IMR-90 (cell line): ENCODE data around the gene ACACB. TPM values are rescaled to one million over a fixed set of nuclear protein-coding genes. Genes with fewer than 3 reads are reported as not detected.

Source experiments
- ATAC-seq: fragments of 200-7000 bp; cut with Tn5 transposase; 2 replicates; pipeline ENCODE4 v1.9.1; 2020; ENCODE audit warnings: low read depth, mild to moderate bottlenecking, moderate library complexity
- BruUV-seq: library from RNA; stranded (reverse); fragments of 400-500 nt; replicated peaks from 2 replicates; lab custom pipeline; 2021; lab: Mats Ljungman, UMichigan
- CTCF ChIA-PET: fragments of 300-600 bp; formaldehyde crosslinking; extraction: SDS; loops from one replicate; lab custom pipeline; 2021; ENCODE audit warnings: antibody characterized with exemption; lab: Yijun Ruan, JAX
- POLR2A ChIA-PET: fragments of 300-600 bp; sonication (Branson Sonifier 250); formaldehyde crosslinking; loops from one replicate; lab custom pipeline; 2022; ENCODE audit warnings: antibody characterized with exemption; ENCODE audit not compliant: unreplicated experiment; lab: Charles Lee
- DNase-seq: peaks from one replicate; pipeline ENCODE4 v3.0.0; 2013
- H2AFZ ChIP-seq: replicated peaks from 2 replicates; pipeline ENCODE3; 2013; ENCODE audit warnings: low read length, mild to moderate bottlenecking; ENCODE audit not compliant: poor library complexity
- H2AK5ac ChIP-seq: 2 replicates; pipeline ENCODE4 v1.6.1; 2013; ENCODE audit warnings: low read depth, low read length, inconsistent platforms
- H2AK9ac ChIP-seq: replicated peaks from 2 replicates; pipeline ENCODE3; 2013; ENCODE audit warnings: mild to moderate bottlenecking, low read depth, low read length, moderate library complexity; ENCODE audit not compliant: poor library complexity
- H2BK120ac ChIP-seq: 2 replicates; pipeline ENCODE4 v1.6.1; 2013; ENCODE audit warnings: low read depth, low read length, inconsistent platforms
- H2BK15ac ChIP-seq: 3 replicates; pipeline ENCODE4 v1.6.1; 2013; ENCODE audit warnings: low read depth, low read length, inconsistent platforms
- H2BK20ac ChIP-seq: 2 replicates; pipeline ENCODE4 v1.6.1; 2013; ENCODE audit warnings: low read depth, mild to moderate bottlenecking, inconsistent platforms, low read length, moderate library complexity
- H2BK5ac ChIP-seq: 2 replicates; pipeline ENCODE4 v1.6.1; 2013; ENCODE audit warnings: mild to moderate bottlenecking, low read depth, low read length, inconsistent platforms; ENCODE audit not compliant: poor library complexity, severe bottlenecking
- H3K14ac ChIP-seq: replicated peaks from 2 replicates; pipeline ENCODE4 v1.6.1; 2013; ENCODE audit warnings: low read depth, low read length, inconsistent platforms
- H3K18ac ChIP-seq: 2 replicates; pipeline ENCODE4 v1.6.1; 2013; ENCODE audit warnings: low read depth, low read length, control low read depth
- H3K23ac ChIP-seq: 2 replicates; pipeline ENCODE4 v1.6.1; 2013; ENCODE audit warnings: low read depth, low read length, inconsistent platforms
- H3K27ac ChIP-seq: 2 replicates; pipeline ENCODE4 v1.5.1; 2013; ENCODE audit warnings: mild to moderate bottlenecking, control low read depth, low read length; ENCODE audit not compliant: insufficient read depth
- H3K27me3 ChIP-seq: 2 replicates; pipeline ENCODE4 v1.6.1; 2013; ENCODE audit warnings: low read length; ENCODE audit not compliant: control insufficient read depth, insufficient read depth
- H3K36me3 ChIP-seq: 2 replicates; pipeline ENCODE4 v1.6.1; 2013; ENCODE audit warnings: low read length, mixed read lengths; ENCODE audit not compliant: control insufficient read depth, insufficient read depth
- H3K4ac ChIP-seq: 2 replicates; pipeline ENCODE4 v1.6.1; 2013; ENCODE audit warnings: low read depth, low read length, inconsistent platforms
- H3K4me1 ChIP-seq: 2 replicates; pipeline ENCODE4 v1.6.1; 2013; ENCODE audit warnings: low read length, mixed read lengths; ENCODE audit not compliant: control insufficient read depth, insufficient read depth
- H3K4me2 ChIP-seq: 2 replicates; pipeline ENCODE4 v1.6.1; 2013; ENCODE audit warnings: low read depth, mild to moderate bottlenecking, control low read depth, low read length, moderate library complexity
- H3K4me3 ChIP-seq: 2 replicates; pipeline ENCODE4 v1.5.1; 2013; ENCODE audit warnings: low read depth, mild to moderate bottlenecking, control low read depth, low read length, moderate library complexity; ENCODE audit not compliant: insufficient read depth
- H3K56ac ChIP-seq: 2 replicates; pipeline ENCODE4 v1.6.1; 2013; ENCODE audit warnings: low read length, inconsistent platforms; ENCODE audit not compliant: insufficient read depth; ENCODE audit errors: extremely low read depth
- H3K79me1 ChIP-seq, 2 experiments: 2 replicates each; pipeline ENCODE4 v1.6.1; 2013; ENCODE audit warnings: low read length in 2 of 2, inconsistent platforms in 1 of 2, low read depth in 1 of 2
- H3K9ac ChIP-seq: 2 replicates; pipeline ENCODE4 v1.6.1; 2013; ENCODE audit warnings: low read depth, low read length, control low read depth
- H3K9me1 ChIP-seq: 2 replicates; pipeline ENCODE4 v1.6.1; 2013; ENCODE audit warnings: low read length, inconsistent platforms; ENCODE audit not compliant: insufficient read depth
- H3K9me3 ChIP-seq: 2 replicates; pipeline ENCODE4 v1.6.1; 2013; ENCODE audit warnings: low read length; ENCODE audit not compliant: control insufficient read depth, insufficient read depth
- H4K20me1 ChIP-seq: 2 replicates; pipeline ENCODE4 v1.6.1; 2013; ENCODE audit warnings: low read length, inconsistent platforms; ENCODE audit not compliant: insufficient read depth
- H4K5ac ChIP-seq: 2 replicates; pipeline ENCODE4 v1.6.1; 2013; ENCODE audit warnings: mild to moderate bottlenecking, low read depth, low read length, control low read depth
- H4K8ac ChIP-seq, 2 experiments: 2 replicates each; pipeline ENCODE4 v1.6.1; 2013; ENCODE audit warnings: low read depth in 2 of 2, low read length in 2 of 2, control low read depth in 1 of 2, inconsistent platforms in 1 of 2
- H4K91ac ChIP-seq: 2 replicates; pipeline ENCODE4 v1.6.1; 2013; ENCODE audit warnings: low read depth, low read length, inconsistent platforms; ENCODE audit not compliant: insufficient read depth
- CEBPB ChIP-seq: IDR thresholded peaks from 2 replicates; pipeline ENCODE4 v1.6.1; 2012; ENCODE audit warnings: low read depth, low read length, improper control_type of control experiment
- MAFK ChIP-seq: IDR thresholded peaks from 2 replicates; pipeline ENCODE4 v1.6.1; 2012; ENCODE audit warnings: low read depth, low read length, improper control_type of control experiment
- MAZ ChIP-seq: IDR thresholded peaks from 2 replicates; pipeline ENCODE4 v1.6.1; 2012; ENCODE audit warnings: low read depth, mild to moderate bottlenecking, low read length, improper control_type of control experiment, moderate library complexity, borderline replicate concordance
- MXI1 ChIP-seq: IDR thresholded peaks from 2 replicates; pipeline ENCODE4 v1.6.1; 2012; ENCODE audit warnings: low read depth, mild to moderate bottlenecking, low read length, moderate library complexity, borderline replicate concordance
- RAD21 ChIP-seq: IDR thresholded peaks from 2 replicates; pipeline ENCODE4 v1.6.1; 2012; ENCODE audit warnings: low read length, improper control_type of control experiment
- RCOR1 ChIP-seq: IDR thresholded peaks from 2 replicates; pipeline ENCODE4 v1.6.1; 2012; ENCODE audit warnings: mild to moderate bottlenecking, low read length, improper control_type of control experiment; ENCODE audit not compliant: insufficient replicate concordance
- WGBS, 2 experiments: methylation state at CpG; one replicate each; pipeline versions ENCODE4 v1.1.5 to v1.1.7; 2013; ENCODE audit warnings: missing lambda C conversion rate in 2 of 2; ENCODE audit not compliant: insufficient read length in 1 of 2; ENCODE audit errors: extremely low coverage in 2 of 2; 5-methylcytosine and 5-hydroxymethylcytosine counted together
- dilution Hi-C: fragments of 300-500 bp; cut with HindIII; formaldehyde crosslinking; loops from one replicate; pipeline ENCODE4 v1.14.3; 2018; ENCODE audit warnings: low sequenced_read_pairs; ENCODE audit not compliant: unreplicated experiment
- in situ Hi-C: fragments of 300-500 bp; cut with MboI; formaldehyde crosslinking; loops from 3 replicates; pipeline ENCODE4 v1.14.3; 2019; ENCODE audit warnings: low sequenced_read_pairs, inconsistent platforms, mixed read lengths
- intact Hi-C: fragments of 100-400 bp; cut with micrococcal nuclease; formaldehyde crosslinking; loops from 2 replicates; pipeline ENCODE4 v1.10.0; 2022
- polyA plus RNA-seq, 3 experiments: library from polyadenylated mRNA; depleted of rRNA; stranded (reverse); fragments of >200 nt; gene quantifications; 2 replicates each; pipeline ENCODE4 v1.2.3, GENCODE V29; 2012; ENCODE audit warnings: low replicate concordance in 1 of 3
- total RNA-seq: library from RNA; depleted of rRNA; stranded (reverse); fragments of >200 nt; gene quantifications from 2 replicates; pipeline ENCODE4 v1.2.3, GENCODE V29; 2012
- TF ChIP-seq, protein P1 (sequence below): conservative IDR thresholded peaks from 2 replicates; pipeline ENCODE4 v1.5.1; 2012; ENCODE audit warnings: mild to moderate bottlenecking, low read depth, low read length, improper control_type of control experiment

The ACACB gene
- total and polyA plus RNA-seq, 2 of the 4 experiments (the other 2 are of a cell fraction): 2.0 to 2.1 TPM

DNA sequence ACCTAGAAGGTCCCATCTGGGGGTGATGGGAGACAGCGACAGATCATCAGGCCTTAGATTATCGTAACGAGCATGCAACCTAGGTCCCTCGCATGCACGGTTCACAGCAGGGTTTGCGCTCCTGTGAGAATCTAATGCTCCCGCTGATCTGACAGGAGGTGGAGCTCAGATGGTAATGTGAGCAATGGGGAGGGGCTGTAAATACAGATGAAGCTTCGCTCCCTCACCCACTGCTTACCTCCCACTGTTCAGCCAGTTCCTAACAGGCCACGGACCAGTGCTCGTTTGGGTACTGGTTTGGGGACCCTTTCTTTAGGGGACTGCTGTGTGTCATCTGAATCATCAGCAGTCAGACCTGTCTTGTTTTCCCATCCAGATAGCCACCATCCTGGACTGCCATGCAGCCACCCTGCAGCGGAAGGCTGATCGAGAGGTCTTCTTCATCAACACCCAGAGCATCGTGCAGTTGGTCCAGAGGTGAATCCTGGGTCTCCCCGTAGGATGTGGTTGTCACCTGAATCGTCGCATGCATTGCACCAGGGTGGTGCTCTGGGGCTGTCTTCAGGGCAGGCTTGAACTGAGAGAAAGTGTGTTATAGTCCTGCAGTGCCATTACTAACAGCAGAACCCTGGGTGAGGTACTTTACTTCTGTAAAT lies 96.2 kb downstream of the ACACB start:
- no TSS peak for BruUV-seq

More for the DNA sequence above, 96.2 kb downstream of the ACACB start:
- Histone ChIP-seq H3K4me3 (no peak overlapping the region), H3K4me2 (no peak overlapping the region), H4K91ac (no peak overlapping the region), H2BK20ac (no peak overlapping the region), H4K5ac (no peak overlapping the region), H3K27me3 (no peaks in the 10 kb centered on the region), H3K36me3 (0 out of 2 replicates have a peak, but pooled peaks cover 4% of the 10 kb centered on the region), H2BK15ac (no peak overlapping the region), H2BK120ac (no peak overlapping the region), H4K20me1 (no peaks in the 10 kb centered on the region), H2AFZ (no peak overlapping the region), H3K14ac (no peak overlapping the region), H3K79me1 (no peaks in the 10 kb centered on the region), H3K27ac (no peak overlapping the region), H3K4ac (no peak overlapping the region), H3K4me1 (no peaks in the 10 kb centered on the region), H3K9me1 (no peaks in the 10 kb centered on the region; the same call in 1 of the 2 replicates), H4K8ac (no peak overlapping the region), H2BK5ac (no peak overlapping the region), H3K23ac (no peak overlapping the region), H3K56ac (no peak overlapping the region), H2AK5ac (no peak overlapping the region), H3K9me3 (no peaks in the 10 kb centered on the region), H3K18ac (no peak overlapping the region), H2AK9ac (no peak overlapping the region), H3K9ac (no peak overlapping the region)
- ATAC-seq (no peak), DNase-seq (no peak)
- ChIA-PET CTCF (no interaction called here), POLR2A (no interaction called here)
- in situ Hi-C loops: no loop called here
- dilution Hi-C loops: no loop called here
- 73% methylated on average over 3 of the region's 16 CpGs; no CpG with 5 or more reads in 1 of the 2 experiments for WGBS, 2 experiments
- TF ChIP-seq RCOR1 (no peak), MAZ (no peak), CEBPB (no peak), RAD21 (no peak), MAFK (no peak), MXI1 (no peak)
- TF ChIP-seq, protein P1, sequence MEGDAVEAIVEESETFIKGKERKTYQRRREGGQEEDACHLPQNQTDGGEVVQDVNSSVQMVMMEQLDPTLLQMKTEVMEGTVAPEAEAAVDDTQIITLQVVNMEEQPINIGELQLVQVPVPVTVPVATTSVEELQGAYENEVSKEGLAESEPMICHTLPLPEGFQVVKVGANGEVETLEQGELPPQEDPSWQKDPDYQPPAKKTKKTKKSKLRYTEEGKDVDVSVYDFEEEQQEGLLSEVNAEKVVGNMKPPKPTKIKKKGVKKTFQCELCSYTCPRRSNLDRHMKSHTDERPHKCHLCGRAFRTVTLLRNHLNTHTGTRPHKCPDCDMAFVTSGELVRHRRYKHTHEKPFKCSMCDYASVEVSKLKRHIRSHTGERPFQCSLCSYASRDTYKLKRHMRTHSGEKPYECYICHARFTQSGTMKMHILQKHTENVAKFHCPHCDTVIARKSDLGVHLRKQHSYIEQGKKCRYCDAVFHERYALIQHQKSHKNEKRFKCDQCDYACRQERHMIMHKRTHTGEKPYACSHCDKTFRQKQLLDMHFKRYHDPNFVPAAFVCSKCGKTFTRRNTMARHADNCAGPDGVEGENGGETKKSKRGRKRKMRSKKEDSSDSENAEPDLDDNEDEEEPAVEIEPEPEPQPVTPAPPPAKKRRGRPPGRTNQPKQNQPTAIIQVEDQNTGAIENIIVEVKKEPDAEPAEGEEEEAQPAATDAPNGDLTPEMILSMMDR: no peak
- intact Hi-C loops: no loop called here
